Fibroblast of gingiva (primary cell): ENCODE data around the gene PHEX.

Source experiments
- DNase-seq: peaks from one replicate; pipeline ENCODE4 v3.0.0-alpha.2; 2011; ENCODE audit warnings: low read depth

The PHEX gene

DNA sequence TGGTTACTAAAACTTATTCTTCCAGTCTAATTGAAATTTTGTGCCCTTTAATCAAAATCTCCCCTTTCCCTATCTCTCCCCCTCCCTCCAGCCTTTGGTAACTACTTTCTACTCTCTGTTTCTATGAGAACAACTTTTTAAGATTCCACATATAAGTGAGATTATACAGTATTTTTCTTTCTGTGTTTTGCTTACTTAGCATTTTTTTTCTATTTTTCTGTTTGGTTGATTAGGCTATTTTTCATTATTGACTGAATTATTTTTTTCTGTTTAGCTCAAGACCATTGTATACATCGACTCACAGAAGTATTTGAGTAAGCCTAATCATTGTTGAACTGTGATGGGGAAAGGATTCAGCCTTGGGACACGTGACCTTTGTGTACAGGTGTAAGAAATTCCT, 116.4 kb downstream of the PHEX start:
- DNase-seq: no peak

DNA sequence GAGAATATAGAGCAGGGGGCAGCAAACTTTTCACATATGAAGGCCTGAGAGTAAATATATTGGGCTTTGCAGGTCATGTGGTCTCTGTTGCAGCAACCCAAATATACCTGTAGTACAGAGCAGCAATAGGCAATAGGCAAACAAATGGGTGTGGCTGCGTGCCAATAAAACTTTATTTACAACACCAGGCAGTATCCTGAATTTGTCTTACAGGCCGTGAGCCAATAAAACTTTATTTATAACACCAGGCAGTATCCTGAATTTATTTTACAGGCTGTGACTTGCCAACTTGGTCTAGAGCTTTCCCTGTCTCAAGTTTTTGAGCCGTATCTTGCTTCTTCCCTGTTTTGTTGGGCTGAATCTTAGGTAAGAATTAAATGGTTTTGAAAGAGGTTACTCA, 118.2 kb downstream of the PHEX start:
- no peak for DNase-seq

DNA sequence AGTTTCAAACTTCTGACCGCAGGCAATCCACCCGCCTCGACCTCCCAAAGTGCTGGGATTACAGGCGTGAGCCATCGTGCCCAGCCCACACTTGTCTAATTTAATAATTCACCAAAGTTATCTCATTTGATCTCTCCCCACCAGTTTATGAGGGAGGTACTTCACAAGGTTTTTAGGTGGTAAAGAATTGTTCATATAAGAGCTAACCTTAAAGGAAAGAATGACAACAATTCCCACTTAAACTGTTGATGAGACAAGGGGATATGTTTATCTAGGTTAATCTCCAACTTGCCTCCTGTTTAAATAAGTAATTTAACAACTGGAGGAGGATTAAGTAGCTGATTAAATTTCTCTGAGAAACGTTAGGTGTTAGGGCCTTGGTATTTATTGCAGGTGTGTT, 123.0 kb downstream of the PHEX start:
- DNase-seq: no peak

DNA sequence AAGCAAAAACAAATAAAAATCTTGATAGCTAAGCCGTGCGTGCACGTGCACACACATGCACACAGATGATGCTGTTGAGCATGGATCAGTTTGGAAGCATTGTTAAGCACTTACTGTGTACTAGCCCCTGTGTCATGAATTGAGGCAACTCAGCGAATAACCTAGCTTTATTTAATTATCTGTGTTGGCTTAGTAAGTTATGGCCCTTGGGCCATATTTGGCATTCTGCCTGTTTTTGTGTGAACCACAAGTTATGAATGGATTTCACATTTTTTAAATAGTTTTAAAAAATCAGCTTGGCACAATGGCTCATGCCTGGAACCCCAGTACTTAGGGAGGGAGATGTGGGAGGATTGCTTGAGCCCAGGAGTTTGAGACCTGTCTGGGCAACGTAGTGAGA, 126.9 kb downstream of the PHEX start:
- peak; percentile 37 for DNase-seq

DNA sequence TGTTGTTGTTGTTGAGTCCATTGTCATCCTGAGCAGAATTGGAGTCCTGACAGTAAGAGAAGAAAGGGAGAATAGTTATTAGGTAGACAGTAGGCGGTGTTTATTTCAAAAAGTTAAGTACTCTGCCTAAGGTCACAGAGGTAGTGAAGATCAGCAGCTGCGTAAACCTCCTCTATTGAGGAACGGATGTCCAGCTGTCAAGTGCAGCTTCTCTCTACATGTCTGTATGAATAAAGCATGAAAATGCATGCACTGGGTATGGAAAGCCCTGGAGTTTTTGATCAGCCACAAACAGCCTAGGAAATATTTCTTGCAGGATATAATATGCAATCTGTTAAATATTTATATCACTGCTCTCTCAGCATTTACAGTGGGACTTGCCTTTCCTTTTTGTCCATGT, 131.2 kb downstream of the PHEX start:
- DNase-seq: no peak

DNA sequence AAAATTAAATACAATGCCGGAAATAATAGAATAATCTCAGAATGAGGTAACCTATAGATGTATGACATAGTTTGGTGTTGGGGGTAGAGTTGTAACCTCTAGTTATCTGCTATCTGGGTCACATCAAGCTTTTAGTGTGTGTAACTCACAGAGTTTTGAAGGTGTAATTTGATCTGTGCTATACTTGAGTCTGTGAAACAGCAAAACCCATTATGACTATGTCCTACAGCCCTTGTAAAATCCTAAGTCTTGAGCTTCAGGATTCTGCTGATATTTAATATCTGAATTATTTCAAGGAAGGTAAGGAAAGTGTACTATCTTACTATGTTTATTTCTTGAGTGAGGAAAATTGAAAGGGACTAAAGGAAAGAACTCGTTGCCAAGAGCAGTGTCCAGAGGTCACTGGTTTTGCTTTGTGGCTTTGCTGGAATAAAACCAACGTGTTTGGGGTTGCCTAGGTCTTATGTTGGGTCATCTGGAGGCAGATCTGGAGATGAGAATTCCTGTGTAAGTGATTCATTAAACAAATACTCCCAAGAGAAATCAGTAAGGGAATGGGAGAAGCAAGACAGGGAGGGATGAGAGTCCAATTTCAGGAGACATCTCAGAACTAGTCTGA, 132.8 kb downstream of the PHEX start:
- DNase-seq: peak; percentile 2

DNA sequence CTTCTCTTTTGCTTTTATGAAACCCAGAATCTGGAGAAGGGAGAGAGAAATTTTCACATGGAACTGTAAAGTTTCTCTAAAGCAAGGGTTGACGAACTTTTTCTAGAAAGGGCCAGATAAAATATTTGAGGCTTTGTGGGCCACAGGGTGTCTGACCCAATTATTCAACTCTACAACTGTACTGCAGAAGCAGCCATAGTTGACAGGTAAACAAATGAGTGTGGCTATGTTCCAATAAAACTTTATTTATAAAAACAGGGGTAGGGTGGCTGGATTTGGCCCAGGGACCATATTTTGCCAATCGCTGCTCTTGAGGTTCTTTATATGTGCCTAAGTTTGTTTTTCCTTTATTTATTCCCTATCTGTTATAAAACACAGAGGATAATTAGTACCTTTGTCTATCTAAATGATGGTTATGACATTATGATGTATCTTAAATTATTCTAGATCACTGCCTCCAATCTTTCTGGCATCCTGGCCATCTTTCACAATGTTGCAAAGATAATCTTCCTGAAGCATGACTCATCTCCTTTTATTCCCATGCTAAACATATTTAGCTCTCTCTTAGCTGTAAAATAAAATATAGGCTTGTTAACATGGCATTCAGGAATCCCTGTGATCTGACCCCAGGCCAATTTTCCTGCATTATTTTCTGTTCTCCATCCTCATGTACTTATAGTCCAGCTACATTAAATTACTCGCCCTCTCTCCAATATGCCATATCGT, 133.8 kb downstream of the PHEX start:
- DNase-seq: no peak

DNA sequence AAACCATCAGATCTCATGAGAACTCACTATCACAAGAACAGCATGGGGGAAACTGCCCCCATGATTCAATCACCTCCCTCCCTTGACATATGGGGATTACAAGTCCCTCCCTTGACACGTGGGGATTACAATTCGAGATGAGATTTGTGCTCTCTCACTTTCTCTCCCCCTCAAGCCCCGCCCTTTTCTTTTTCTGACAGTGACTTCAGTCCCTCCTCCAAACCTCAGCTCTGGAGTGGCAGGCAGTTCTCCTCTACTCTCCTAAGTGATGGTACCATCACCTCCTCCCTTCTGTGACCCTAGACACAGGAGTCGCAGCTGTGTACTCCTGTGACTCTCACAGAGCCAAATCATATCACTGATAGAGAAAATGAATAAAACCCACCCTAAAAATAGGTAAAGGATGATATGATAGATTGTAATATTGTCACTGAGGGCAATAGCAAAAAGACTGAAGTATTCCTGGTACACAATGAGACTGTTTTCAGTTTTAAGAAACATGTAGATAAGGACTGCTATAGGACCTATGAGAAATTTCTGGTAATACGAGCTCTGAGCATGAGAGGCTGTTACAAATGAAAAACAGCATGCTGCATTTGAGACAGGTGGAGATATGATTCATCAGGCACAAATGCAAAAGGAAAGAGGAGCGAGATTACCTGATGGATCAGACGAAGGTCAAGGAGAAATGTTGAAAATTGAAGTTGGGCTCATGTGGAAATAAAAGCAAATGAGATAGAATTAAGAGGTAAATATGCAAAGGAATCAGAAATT, 139.3 kb downstream of the PHEX start:
- no peak for DNase-seq

DNA sequence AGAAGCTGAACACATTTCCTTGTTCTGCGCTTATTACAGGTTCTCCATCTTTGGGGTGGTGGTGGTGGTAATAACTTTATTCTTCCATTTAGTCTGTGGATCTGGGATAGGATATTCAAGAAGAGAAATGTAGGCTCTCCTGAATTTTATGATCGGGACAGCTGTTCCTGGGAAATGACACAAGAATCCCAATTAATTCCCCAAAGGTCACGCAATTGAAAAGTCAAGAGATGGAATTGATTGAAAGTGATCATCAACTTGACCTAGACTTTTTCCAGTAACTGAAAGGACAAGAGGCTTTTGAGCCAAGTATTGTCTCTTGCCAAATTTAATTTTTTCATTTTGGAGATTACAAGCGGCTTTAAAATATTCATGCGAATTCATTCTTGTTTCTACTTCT, 141.8 kb downstream of the PHEX start:
- DNase-seq: no peak

DNA sequence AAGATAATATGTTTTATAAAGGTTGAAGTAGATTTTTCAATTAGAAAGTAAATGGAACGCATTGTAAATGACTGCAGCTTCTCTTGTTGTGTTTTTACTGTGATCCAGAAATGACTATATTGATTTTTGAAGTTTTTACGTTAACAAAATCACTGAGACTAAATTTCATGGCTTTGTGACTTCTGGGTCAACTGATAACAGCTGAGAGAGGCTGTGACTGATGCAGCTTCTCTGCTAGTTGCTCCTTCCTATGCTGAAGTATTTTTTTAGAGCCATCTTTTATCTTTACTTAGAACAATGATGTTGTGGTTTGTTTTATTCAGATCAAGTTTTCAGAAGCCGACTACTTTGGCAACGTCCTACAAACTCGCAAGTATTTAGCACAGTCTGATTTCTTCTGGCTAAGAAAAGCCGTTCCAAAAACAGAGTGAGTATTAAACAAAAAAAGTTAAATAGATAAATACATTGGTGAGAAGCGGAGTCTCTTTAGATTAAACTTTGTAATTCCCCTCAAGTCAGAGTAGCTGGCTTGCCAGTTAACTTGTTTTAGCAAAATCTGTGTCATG, 145.9 kb downstream of the PHEX start:
- no peak for DNase-seq

DNA sequence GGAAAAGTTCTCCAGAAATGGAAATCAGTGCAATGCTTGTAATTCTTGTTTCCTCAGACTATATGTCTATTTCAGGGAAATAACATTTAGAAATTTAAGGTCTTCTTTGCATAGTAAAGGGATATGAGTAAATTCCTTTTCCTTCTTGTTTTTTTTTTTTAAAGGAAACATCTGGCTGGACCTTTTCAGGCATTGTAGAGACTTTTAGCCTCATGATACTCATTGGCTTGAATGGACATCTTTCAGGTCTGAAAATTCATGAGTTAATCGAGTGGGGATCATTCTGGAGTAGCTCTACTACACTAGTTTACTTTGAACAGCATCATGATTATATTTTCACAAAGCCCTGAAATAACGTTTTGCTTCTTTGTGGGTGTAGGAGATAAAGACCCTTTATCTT, 152.0 kb downstream of the PHEX start:
- DNase-seq: no peak

DNA sequence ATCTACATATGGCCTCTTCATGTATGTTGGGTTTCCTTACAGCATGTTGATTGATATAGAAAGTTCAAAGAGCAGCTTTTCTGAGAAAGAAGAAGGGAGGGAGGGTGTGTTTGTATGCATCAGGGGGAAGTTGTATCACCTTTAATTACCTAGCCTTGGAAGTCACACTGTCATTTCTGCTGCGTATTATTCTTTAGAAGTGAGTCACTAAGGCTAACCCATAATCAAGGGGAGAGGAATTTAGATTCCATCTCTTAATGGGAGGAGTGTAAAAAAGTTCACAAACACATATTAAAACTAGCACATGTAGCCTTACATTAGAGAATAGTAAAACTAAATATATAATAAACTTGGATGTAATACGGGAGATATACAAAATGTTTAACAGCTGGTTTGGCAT, 154.0 kb downstream of the PHEX start:
- DNase-seq: no peak

DNA sequence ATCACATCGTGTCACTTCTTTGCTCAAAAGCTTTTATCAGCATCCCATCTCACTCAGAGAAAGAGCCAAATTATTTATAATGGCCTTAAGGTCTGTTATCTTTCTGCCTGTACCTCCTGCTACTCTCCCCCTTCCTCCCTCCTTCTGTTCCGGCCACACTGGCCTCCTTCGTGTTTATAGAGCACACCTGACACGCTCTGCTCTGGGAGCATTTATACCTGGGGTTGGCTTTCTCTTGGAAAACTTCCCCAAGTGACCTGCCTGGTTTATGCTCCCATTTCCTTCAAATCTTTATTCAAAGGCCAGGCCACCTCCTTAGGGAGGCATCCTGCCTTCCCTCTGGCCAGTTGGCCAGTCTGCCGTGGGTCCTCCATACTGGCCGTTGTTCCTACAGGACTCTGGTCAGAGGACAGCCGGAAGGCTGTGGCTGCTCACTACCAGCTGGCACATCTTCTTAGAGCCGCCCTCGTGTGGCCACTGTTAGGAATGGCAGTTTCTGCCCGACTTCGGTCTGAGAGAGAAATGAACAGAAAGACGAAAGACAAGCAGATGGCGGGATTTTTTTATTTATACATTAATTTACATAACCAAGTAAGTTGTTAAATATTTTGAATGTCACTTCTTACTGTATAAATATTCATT, 160.4 kb downstream of the PHEX start:
- DNase-seq: peak; percentile 42

DNA sequence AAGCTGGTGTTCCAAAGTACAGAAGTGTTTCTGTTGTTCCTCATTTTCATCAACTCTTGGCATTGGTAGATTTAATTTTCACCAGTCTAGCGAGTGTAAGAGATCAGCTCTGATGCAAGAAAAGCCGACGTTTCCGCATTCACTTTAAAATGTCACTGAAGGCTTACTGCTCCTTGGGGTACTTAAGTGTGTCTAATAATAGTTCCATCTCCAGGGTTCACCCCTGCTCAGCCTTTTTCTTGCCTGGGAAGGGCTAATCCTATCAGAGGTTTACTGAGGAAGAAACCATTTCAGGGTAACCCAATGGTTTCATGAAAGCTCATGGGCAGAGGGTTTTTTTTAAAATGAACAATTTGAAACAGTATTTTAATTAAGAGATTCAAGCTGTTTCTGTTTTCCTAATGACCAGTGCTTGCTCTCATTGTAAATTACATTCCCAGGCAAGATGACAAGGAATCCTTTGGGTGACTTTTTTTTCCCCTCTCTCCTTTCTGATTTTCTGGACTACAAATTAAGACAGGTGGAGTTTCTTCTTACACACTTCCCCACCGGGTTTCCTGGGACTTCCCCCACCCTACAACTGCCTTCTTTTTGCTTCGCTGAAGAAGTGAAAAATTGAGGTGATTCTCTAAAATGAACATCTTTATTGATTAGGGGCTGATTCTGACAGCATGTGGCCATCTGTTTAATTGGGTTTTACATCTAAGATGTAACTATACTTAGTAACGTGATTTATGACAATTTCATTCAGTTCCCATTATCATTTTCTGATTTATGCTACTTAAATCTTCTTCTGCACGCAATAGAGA, 161.9 kb downstream of the PHEX start:
- DNase-seq: no peak

DNA sequence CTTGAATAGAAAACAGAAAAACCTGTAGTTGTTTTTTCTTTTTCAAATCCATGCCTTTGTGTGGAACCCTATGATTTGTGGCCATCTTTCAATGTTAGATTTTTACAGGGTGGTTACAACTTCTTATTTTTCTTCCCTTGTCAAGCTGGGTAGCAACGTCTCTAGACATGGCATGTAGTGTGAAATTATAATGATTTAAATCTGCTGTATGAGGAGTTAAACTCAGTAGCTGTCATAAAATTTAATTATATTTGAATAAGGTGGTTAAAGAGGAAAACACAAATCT, 162.5 kb downstream of the PHEX start:
- no peak for DNase-seq

DNA sequence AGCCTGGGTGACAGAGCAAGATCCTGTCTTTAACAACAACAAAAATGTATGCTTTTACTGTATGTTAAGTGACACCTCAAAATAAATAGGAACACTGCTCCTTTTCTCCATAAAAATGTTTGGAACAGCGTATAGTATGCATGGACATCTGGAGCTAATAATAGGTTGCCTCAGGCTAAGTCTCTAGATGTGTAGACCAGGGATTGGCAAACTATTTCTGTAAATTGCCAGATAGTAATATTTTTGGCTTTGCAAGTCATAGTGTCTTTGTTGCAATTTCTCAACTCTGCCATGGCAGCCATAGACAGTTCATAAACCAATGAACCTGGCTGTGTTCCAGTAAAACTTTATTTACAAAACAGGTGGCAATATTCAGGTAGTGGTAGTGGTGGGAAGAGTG, 164.0 kb downstream of the PHEX start:
- peak; percentile 75 for DNase-seq

DNA sequence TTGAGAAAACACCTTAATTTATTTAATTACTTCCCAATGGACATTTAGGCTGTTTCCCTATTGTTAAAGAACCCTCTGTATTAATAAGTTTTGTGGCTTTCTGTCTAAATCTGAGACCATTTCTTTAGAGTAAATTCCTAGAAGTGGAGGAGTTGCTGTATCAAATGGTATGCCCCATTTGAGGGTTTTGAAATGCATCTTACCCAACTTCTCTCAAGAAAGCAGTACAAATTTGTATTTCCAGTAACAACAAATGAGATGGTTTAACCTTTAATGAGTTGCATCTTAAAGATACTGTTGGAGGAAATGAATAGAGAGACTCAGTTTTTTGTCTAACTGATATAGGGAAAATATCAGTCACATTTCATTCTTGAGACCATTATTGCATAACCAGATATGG, 170.1 kb downstream of the PHEX start:
- peak; percentile 70 for DNase-seq

DNA sequence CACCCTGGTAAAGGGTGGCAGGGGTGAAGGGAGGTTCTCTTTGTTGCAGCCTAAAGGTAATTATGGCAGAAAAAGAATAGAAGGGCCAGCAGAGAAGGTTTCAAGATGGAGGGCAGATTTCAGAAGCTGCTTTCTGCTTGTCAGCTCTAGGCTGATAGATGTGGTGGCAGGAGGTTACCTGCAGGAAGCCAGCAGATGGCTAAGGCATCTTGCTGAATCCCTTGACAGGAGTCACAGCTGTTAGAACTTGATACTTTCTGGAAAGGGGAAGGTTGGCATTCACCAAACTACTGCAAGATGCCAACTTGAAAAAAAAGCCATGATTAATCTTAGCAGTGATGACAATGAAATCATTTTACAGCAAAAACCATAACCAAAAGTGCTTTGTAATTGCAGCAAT, 171.1 kb downstream of the PHEX start:
- no peak for DNase-seq

DNA sequence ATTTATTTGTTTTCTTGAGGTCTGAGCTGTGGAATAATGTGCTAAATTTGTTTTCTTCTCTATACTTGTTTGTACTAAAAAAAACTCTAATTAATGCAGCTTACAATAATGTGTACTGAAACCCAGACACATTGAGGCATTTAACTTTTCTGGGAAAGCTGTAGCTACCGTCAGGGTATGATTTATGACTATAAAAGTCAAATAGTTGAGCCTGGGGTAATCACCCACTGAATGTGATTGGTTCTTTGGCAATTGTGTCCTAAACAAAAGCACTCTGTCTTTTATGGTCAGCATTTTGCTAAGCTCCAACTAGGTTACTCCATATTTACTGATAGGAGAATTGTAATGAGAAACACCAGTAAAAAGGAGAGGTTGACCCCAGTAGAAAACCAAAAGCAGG, 174.7 kb downstream of the PHEX start:
- no peak for DNase-seq

DNA sequence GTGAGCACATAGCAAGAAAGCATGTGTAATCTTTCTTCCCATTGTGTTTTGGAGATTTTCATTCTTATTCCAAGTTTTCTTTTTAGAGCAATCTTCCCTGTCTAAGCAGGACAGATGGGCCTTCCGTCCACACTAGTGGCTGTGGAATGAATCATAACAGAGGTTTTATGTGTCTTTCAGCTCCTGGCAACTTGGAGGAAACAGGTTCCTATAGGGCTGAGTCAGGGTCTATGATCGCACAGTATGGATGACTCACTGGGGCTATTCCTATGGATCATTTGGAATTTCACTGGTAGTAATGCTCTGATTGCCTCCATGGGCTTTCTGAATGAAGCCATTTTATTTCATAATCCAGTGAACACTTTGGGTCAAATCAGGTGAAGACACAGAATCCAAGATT, 188.8 kb downstream of the PHEX start:
- no peak for DNase-seq

DNA sequence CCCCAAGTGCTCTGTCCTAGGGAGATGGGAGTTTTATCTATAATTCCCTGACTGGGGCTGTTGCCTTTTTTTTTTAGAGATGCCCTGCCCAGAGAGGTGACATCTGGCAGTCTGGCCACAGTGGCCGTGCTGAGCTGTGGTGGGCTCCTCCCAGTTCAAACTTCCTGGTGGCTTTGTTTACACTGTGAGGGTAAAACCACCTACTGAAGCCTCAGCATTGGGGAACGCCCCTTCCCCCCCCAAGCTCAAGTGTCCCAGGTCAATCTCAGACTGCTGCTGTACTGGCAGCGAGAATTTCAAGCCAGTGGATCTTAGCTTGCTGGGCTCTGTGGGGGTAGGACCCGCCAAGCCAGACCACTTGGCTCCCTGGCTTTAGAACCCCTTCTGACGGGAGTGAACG, 202.3 kb downstream of the PHEX start:
- no peak for DNase-seq

DNA sequence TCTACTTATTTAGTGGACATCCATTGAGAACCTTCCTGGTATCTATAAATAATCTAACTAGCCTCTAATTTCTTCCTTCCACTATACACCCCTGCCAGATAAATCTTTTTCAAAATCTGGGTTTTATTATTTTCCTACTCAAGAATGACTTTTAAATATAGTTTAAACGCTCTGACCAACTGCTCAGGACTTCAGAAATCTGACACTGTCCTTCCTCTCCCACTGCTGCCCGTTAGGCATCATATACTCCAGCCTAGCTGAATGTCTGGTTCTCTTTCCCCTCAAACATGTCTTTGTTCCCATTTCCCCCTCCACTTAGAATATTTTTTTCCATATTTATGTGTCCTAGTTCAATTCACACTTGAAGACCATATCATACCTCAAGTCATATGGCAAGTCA, 205.4 kb downstream of the PHEX start:
- peak; percentile 21 for DNase-seq
